Loucy (cell line): ENCODE results near the gene ANO2.

Source experiments
- H2AFZ ChIP-seq: fragments of 200-600 bp; sonication (generic); 2 replicates; pipeline ENCODE4 v1.6.0; 2016; ENCODE audit warnings: antibody characterized with exemption, mild to moderate bottlenecking, low read length, moderate library complexity
- H3F3A ChIP-seq: fragments of 200-600 bp; 2 replicates; pipeline ENCODE4 v1.6.0; 2016; ENCODE audit warnings: antibody characterized with exemption, low read depth, mild to moderate bottlenecking
- H3K27me3 ChIP-seq: fragments of 200-600 bp; sonication (generic); 2 replicates; pipeline ENCODE4 v1.6.1; 2014; ENCODE audit warnings: low read length, mild to moderate bottlenecking; ENCODE audit not compliant: insufficient read depth, poor library complexity, severe bottlenecking
- H3K36me3 ChIP-seq: fragments of 200-600 bp; sonication (generic); 2 replicates; pipeline ENCODE4 v1.6.1; 2016; ENCODE audit warnings: low read length; ENCODE audit not compliant: insufficient read depth
- H3K4me1 ChIP-seq: fragments of 200-600 bp; sonication (generic); 2 replicates; pipeline ENCODE4 v1.5.1; 2014; ENCODE audit warnings: low read length, mild to moderate bottlenecking; ENCODE audit not compliant: insufficient read depth, poor library complexity, severe bottlenecking
- H3K4me2 ChIP-seq: fragments of 200-600 bp; sonication (generic); 2 replicates; pipeline ENCODE4 v1.6.0; 2014; ENCODE audit warnings: antibody characterized with exemption, low read length, low read depth, mild to moderate bottlenecking; ENCODE audit not compliant: poor library complexity, severe bottlenecking
- H3K4me3 ChIP-seq: fragments of 200-600 bp; sonication (generic); 2 replicates; pipeline ENCODE4 v1.5.1; 2014; ENCODE audit warnings: low read length, mild to moderate bottlenecking, mixed read lengths; ENCODE audit not compliant: poor library complexity, severe bottlenecking
- H3K79me2 ChIP-seq: fragments of 200-600 bp; sonication (generic); 2 replicates; pipeline ENCODE4 v1.6.1; 2014; ENCODE audit warnings: low read length; ENCODE audit not compliant: insufficient read depth
- H3K9ac ChIP-seq: fragments of 200-600 bp; sonication (generic); 2 replicates; pipeline ENCODE4 v1.6.0; 2014; ENCODE audit warnings: mild to moderate bottlenecking, low read depth, low read length, moderate library complexity; ENCODE audit not compliant: poor library complexity, severe bottlenecking
- H3K9me2 ChIP-seq: fragments of 200-600 bp; sonication (generic); replicated peaks from 2 replicates; pipeline ENCODE4 v1.6.1; 2016; ENCODE audit warnings: low read depth, low read length, mixed read lengths
- H3K9me3 ChIP-seq: fragments of 200-600 bp; sonication (generic); 2 replicates; pipeline ENCODE4 v1.6.1; 2014; ENCODE audit warnings: mild to moderate bottlenecking, antibody characterized with exemption, low read length, low read depth; ENCODE audit not compliant: insufficient read depth
- H4K20me1 ChIP-seq: fragments of 200-600 bp; sonication (generic); 2 replicates; pipeline ENCODE4 v1.6.0; 2014; ENCODE audit warnings: antibody characterized with exemption, low read length, mild to moderate bottlenecking; ENCODE audit not compliant: insufficient read depth, poor library complexity, severe bottlenecking
- CTCF ChIP-seq: fragments of 200-600 bp; sonication (generic); conservative IDR thresholded peaks from 2 replicates; pipeline ENCODE4 v1.5.1; 2014; ENCODE audit warnings: mild to moderate bottlenecking, antibody characterized with exemption, low read length
- EZH2phosphoT487 ChIP-seq: fragments of 200-600 bp; IDR thresholded peaks from 2 replicates; pipeline ENCODE4 v1.6.1; 2018; ENCODE audit warnings: antibody characterized with exemption, mild to moderate bottlenecking, moderate library complexity, borderline replicate concordance

The ANO2 gene

GRCh38 chr12:5972387-5972786 lies 27.3 kb upstream of the ANO2 start:
- no peak for TF ChIP-seq EZH2phosphoT487
- H3K27me3 ChIP-seq, result no peaks in the 10 kb centered on the region

GRCh38 chr12:5971194-5971850 lies 26.3 kb upstream of the ANO2 start:
- Histone ChIP-seq H3K9me3 (no peaks in the 10 kb centered on the region), H3K9ac (no peak overlapping the region), H2AFZ (no peak overlapping the region), H3K4me2 (no peak overlapping the region), H3K36me3 (no peaks in the 10 kb centered on the region), H3K4me3 (no peak overlapping the region), H3K9me2 (no peaks in the 10 kb centered on the region), H3K4me1 (peaks cover 7% of the 10 kb centered on the region), H3K27me3 (no peaks in the 10 kb centered on the region), H3K79me2 (no peaks in the 10 kb centered on the region), H3F3A (no peaks in the 10 kb centered on the region), H4K20me1 (no peaks in the 10 kb centered on the region)
- no peak for TF ChIP-seq CTCF
- TF ChIP-seq EZH2phosphoT487, result no peak

More at GRCh38 chr12:5972387-5972786, 27.3 kb upstream of the ANO2 start:
- no peaks in the 10 kb centered on the region for H3F3A ChIP-seq
- no peak overlapping the region for H2AFZ ChIP-seq
- H3K4me3 ChIP-seq, result no peak overlapping the region
- H3K9me3 ChIP-seq, result no peaks in the 10 kb centered on the region
- no peaks in the 10 kb centered on the region for H3K79me2 ChIP-seq
- H3K9ac ChIP-seq, result no peak overlapping the region
- H4K20me1 ChIP-seq, result no peaks in the 10 kb centered on the region
- H3K36me3 ChIP-seq, result no peaks in the 10 kb centered on the region
- H3K4me1 ChIP-seq, result peaks cover 13% of the 10 kb centered on the region
- no peaks in the 10 kb centered on the region for H3K9me2 ChIP-seq
- H3K4me2 ChIP-seq, result no peak overlapping the region

- Histone ChIP-seq H3K4me2 (no peak overlapping the region), H3K36me3 (no peaks in the 10 kb centered on the region), H3K9me3 (no peaks in the 10 kb centered on the region), H3F3A (no peaks in the 10 kb centered on the region), H3K27me3 (no peaks in the 10 kb centered on the region), H4K20me1 (no peaks in the 10 kb centered on the region), H3K9me2 (no peaks in the 10 kb centered on the region), H3K4me3 (no peak overlapping the region), H3K4me1 (peaks cover 7% of the 10 kb centered on the region), H3K79me2 (no peaks in the 10 kb centered on the region), H3K9ac (no peak overlapping the region), H2AFZ (no peak overlapping the region)
- TF ChIP-seq EZH2phosphoT487 (no peak), CTCF (no peak)
Observed at GRCh38 chr12:5969974-5970690, 25.1 kb upstream of the ANO2 start.
